HepG2 (cell line): ENCODE results near the gene NIBAN1. TPM values are rescaled to one million over a fixed set of nuclear protein-coding genes. Genes with fewer than 3 reads are reported as not detected.

Source experiments
- BCL6 ChIP-seq: IDR thresholded peaks from 2 replicates; pipeline ENCODE4 v1.6.1; 2016; ENCODE audit warnings: missing genetic modification reagents, missing compliant biosample characterization
- CCAR2 ChIP-seq: fragments of 200-400 bp; formaldehyde crosslinking; optimal IDR thresholded peaks from 2 replicates; pipeline ENCODE3; 2018; ENCODE audit warnings: low read depth, mild to moderate bottlenecking, low read length, moderate library complexity
- DRAP1 ChIP-seq: IDR thresholded peaks from 2 replicates; pipeline ENCODE4 v1.6.1; 2016; ENCODE audit warnings: missing genetic modification reagents, missing compliant biosample characterization
- ELK4 ChIP-seq: sonication (generic); formaldehyde crosslinking; IDR thresholded peaks from 2 replicates; pipeline ENCODE4 v1.9.0; 2021; ENCODE audit warnings: missing genetic modification reagents, borderline replicate concordance
- FOSL1 ChIP-seq: sonication (generic); formaldehyde crosslinking; IDR thresholded peaks from 2 replicates; pipeline ENCODE4 v1.9.0; 2021; ENCODE audit warnings: missing genetic modification reagents, borderline replicate concordance
- FOXA1 ChIP-seq, 2 experiments: fragments of 450-650 bp in 1 of 2; sonication (generic) in 1 of 2; formaldehyde crosslinking in 1 of 2; IDR thresholded peaks; 2 replicates each; pipeline versions ENCODE4 v1.4.0 to v1.6.1; 2016 to 2020; ENCODE audit warnings: missing genetic modification reagents in 1 of 2
- HMG20A ChIP-seq: IDR thresholded peaks from 2 replicates; pipeline ENCODE4 v1.6.1; 2016; ENCODE audit warnings: borderline replicate concordance
- ISL2 ChIP-seq: sonication (generic); formaldehyde crosslinking; IDR thresholded peaks from 2 replicates; pipeline ENCODE4 v1.5.0; 2020; ENCODE audit warnings: missing genetic modification reagents
- JUNB ChIP-seq: sonication (generic); formaldehyde crosslinking; IDR thresholded peaks from 2 replicates; pipeline ENCODE4 v1.8.0; 2022; ENCODE audit warnings: missing genetic modification reagents, mild to moderate bottlenecking, borderline replicate concordance
- MAFK ChIP-seq, 2 experiments: IDR thresholded peaks in 1 of 2; conservative IDR thresholded peaks in 1 of 2; 2 replicates each; pipeline ENCODE4 v1.6.1; 2011; ENCODE audit warnings: improper control_type of control experiment in 2 of 2, low read length in 2 of 2
- MIER3 ChIP-seq: IDR thresholded peaks from 2 replicates; pipeline ENCODE4 v1.6.1; 2016; ENCODE audit warnings: missing compliant biosample characterization, borderline replicate concordance
- MTF1 ChIP-seq: sonication (generic); formaldehyde crosslinking; IDR thresholded peaks from 2 replicates; pipeline ENCODE4 v1.5.0; 2020; ENCODE audit warnings: missing genetic modification reagents
- MYC ChIP-seq: sonication (generic); formaldehyde crosslinking; IDR thresholded peaks from 2 replicates; pipeline ENCODE4 v1.9.0; 2021; ENCODE audit warnings: missing genetic modification reagents, borderline replicate concordance
- NFIB ChIP-seq: sonication (generic); formaldehyde crosslinking; IDR thresholded peaks from 2 replicates; pipeline ENCODE4 v1.9.0; 2021; ENCODE audit warnings: missing genetic modification reagents, mild to moderate bottlenecking, borderline replicate concordance
- NR1H2 ChIP-seq: sonication (generic); formaldehyde crosslinking; IDR thresholded peaks from 2 replicates; pipeline ENCODE4 v1.8.1; 2022; ENCODE audit warnings: low read depth, missing genetic modification reagents, borderline replicate concordance
- NR2C2 ChIP-seq: sonication (generic); formaldehyde crosslinking; IDR thresholded peaks from 2 replicates; pipeline ENCODE4 v1.4.0; 2020; ENCODE audit warnings: missing genetic modification reagents, mild to moderate bottlenecking, moderate library complexity, borderline replicate concordance
- NR2F1 ChIP-seq, 2 experiments: fragments of 450-650 bp in 1 of 2; formaldehyde crosslinking in 1 of 2; IDR thresholded peaks; 2 replicates each; pipeline versions ENCODE4 v1.5.0 to v1.6.1; 2016 to 2020; ENCODE audit warnings: mild to moderate bottlenecking in 1 of 2, missing compliant biosample characterization in 1 of 2, missing genetic modification reagents in 1 of 2, moderate library complexity in 1 of 2
- NR2F2 ChIP-seq: IDR thresholded peaks from 2 replicates; pipeline ENCODE4 v1.6.1; 2012; ENCODE audit warnings: low read depth, inconsistent platforms, borderline replicate concordance
- NR2F6 ChIP-seq, 2 experiments: IDR thresholded peaks; 2 replicates each; pipeline ENCODE4 v1.6.1; 2016; ENCODE audit warnings: antibody characterized with exemption in 1 of 2, mild to moderate bottlenecking in 1 of 2
- PPARG ChIP-seq: conservative IDR thresholded peaks from 2 replicates; pipeline ENCODE4 v1.6.1; 2016; ENCODE audit warnings: missing biosample characterization, missing genetic modification reagents
- RARA ChIP-seq: IDR thresholded peaks from 2 replicates; pipeline ENCODE4 v1.6.1; 2016; ENCODE audit warnings: missing genetic modification reagents, missing compliant biosample characterization
- SNAPC5 ChIP-seq: sonication (generic); formaldehyde crosslinking; IDR thresholded peaks from 2 replicates; pipeline ENCODE4 v1.8.1; 2023; ENCODE audit warnings: mild to moderate bottlenecking, missing genetic modification reagents, borderline replicate concordance
- TAF15 ChIP-seq: fragments of 200-400 bp; formaldehyde crosslinking; IDR thresholded peaks from one replicate; pipeline ENCODE4 v1.6.1; 2018; ENCODE audit warnings: mild to moderate bottlenecking, low read depth, low read length; ENCODE audit not compliant: poor library complexity, severe bottlenecking
- XBP1 ChIP-seq: sonication (generic); formaldehyde crosslinking; IDR thresholded peaks from 2 replicates; pipeline ENCODE4 v1.5.0; 2020; ENCODE audit warnings: missing genetic modification reagents
- ZNF317 ChIP-seq: sonication (generic); formaldehyde crosslinking; IDR thresholded peaks from 2 replicates; pipeline ENCODE4 v1.5.0; 2020; ENCODE audit warnings: mild to moderate bottlenecking, missing genetic modification reagents
- ZNF34 ChIP-seq: sonication (generic); formaldehyde crosslinking; IDR thresholded peaks from 2 replicates; pipeline ENCODE4 v1.4.0; 2020; ENCODE audit warnings: mild to moderate bottlenecking, missing genetic modification reagents, borderline replicate concordance
- ZNF343 ChIP-seq: sonication (generic); formaldehyde crosslinking; IDR thresholded peaks from 2 replicates; pipeline ENCODE4 v1.4.0; 2020; ENCODE audit warnings: mild to moderate bottlenecking, missing genetic modification reagents
- ZNF557 ChIP-seq: sonication (generic); formaldehyde crosslinking; IDR thresholded peaks from 2 replicates; pipeline ENCODE4 v1.4.0; 2020; ENCODE audit warnings: missing genetic modification reagents
- ZNF629 ChIP-seq: sonication (generic); formaldehyde crosslinking; conservative IDR thresholded peaks from 2 replicates; pipeline ENCODE4 v1.5.0; 2020; ENCODE audit warnings: missing genetic modification reagents
- ZNF766 ChIP-seq: sonication (generic); formaldehyde crosslinking; IDR thresholded peaks from 2 replicates; pipeline ENCODE4 v1.5.0; 2020; ENCODE audit warnings: missing genetic modification reagents, borderline replicate concordance
- polyA plus RNA-seq, 8 experiments: library from polyadenylated mRNA; depleted of rRNA in 3 of 8; stranded (reverse) in 7 of 8; unstranded in 1 of 8; fragments of >200 nt; fragmentation: Illumina TruSeq in 4 of 8; extraction: Trizol in 4 of 8; gene quantifications; 2 replicates each; pipeline versions ENCODE4 v1.2.1 to v1.2.3, GENCODE V29; 2011 to 2016; ENCODE audit warnings: low read depth in 4 of 8, missing spikeins in 1 of 8, mixed read lengths in 1 of 8; ENCODE audit not compliant: insufficient read depth in 1 of 8
- total RNA-seq, 5 experiments: library from RNA; depleted of rRNA; stranded (reverse); fragments of >200 nt; fragmentation: Illumina TruSeq; extraction: Trizol; gene quantifications; 2 replicates each; pipeline ENCODE4 v1.2.3, GENCODE V29; 2016; ENCODE audit warnings: low read depth in 1 of 5

Gene NIBAN1
- total and polyA plus RNA-seq, 2 of the 13 experiments (the other 11 are each of a cell fraction or from before 2014, with no cell fraction given), result not detected

GRCh38 chr1:184975208-184975870 is 1.0 kb upstream of the NIBAN1 start (continued):
- TF ChIP-seq ZNF557 (CRISPR knock-in tag), result no peak
- no peak for TF ChIP-seq ZNF629 (CRISPR knock-in tag)
- TF ChIP-seq HMG20A (CRISPR knock-in tag), result peak; percentile 51; the same call in 1 of the 2 replicates
- TF ChIP-seq PPARG (CRISPR knock-in tag), result peak; percentile 88
- TF ChIP-seq NR2F6 (IDR thresholded peaks at IDR 0.05), result peak; percentile 93
- TF ChIP-seq NR2F6 (CRISPR knock-in tag; IDR thresholded peaks at IDR 0.05), result peak; percentile 84
- TF ChIP-seq NR2C2, result 0 out of 2 replicates have a peak, but pooled peaks have one; percentile 29
- no peak for TF ChIP-seq FOXA1 (IDR thresholded peaks at IDR 0.05)
- TF ChIP-seq FOXA1 (CRISPR knock-in tag; IDR thresholded peaks at IDR 0.05), result peak; percentile 70
- peak; percentile 70 to 74 for TF ChIP-seq NR2F1 (CRISPR knock-in tag; IDR thresholded peaks at IDR 0.05)
- no peak for TF ChIP-seq XBP1 (CRISPR knock-in tag)
- no peak for TF ChIP-seq ISL2
- TF ChIP-seq ZNF317 (CRISPR knock-in tag), result no peak
- TF ChIP-seq MAFK (conservative IDR thresholded peaks at IDR 0.05 in 1 of 2, IDR thresholded peaks at IDR 0.05 in 1 of 2; ENCODE audit: low read length in 2 of 2), result peak; percentile 20 to 21; a peak in 2 of 4 replicates
- TF ChIP-seq BCL6 (CRISPR knock-in tag), result peak; percentile 76
- no peak for TF ChIP-seq TAF15
- TF ChIP-seq NR1H2 (CRISPR knock-in tag), result no peak
- TF ChIP-seq NR2F2, result peak; percentile 80
- no peak for TF ChIP-seq CCAR2
- no peak for TF ChIP-seq MIER3 (CRISPR knock-in tag)
- no peak for TF ChIP-seq NFIB (CRISPR knock-in tag)
- TF ChIP-seq RARA (CRISPR knock-in tag), result peak; percentile 71
- TF ChIP-seq FOSL1 (CRISPR knock-in tag), result no peak
- no peak for TF ChIP-seq ZNF34 (CRISPR knock-in tag)
- TF ChIP-seq SNAPC5 (CRISPR knock-in tag), result no peak
- no peak for TF ChIP-seq JUNB
- TF ChIP-seq MTF1 (CRISPR knock-in tag), result no peak
- TF ChIP-seq MYC (CRISPR knock-in tag), result no peak
- no peak for TF ChIP-seq ELK4
- no peak for TF ChIP-seq ZNF766 (CRISPR knock-in tag)
- no peak for TF ChIP-seq ZNF343 (CRISPR knock-in tag)
- no peak for TF ChIP-seq DRAP1 (CRISPR knock-in tag)
